NB4 (cell line): Measurements from ENCODE around the gene GNPNAT1.

ENCODE experiments used
- DNase-seq: peaks from one replicate; pipeline ENCODE4 v3.0.0; 2010; ENCODE audit warnings: low read depth
- H3K4me3 ChIP-seq: one replicate; pipeline ENCODE4 v1.5.1; 2011; ENCODE audit warnings: mild to moderate bottlenecking, low read depth, low read length, moderate library complexity
- MYC ChIP-seq: IDR thresholded peaks from 2 replicates; pipeline ENCODE4 v1.6.1; 2011; ENCODE audit warnings: low read depth, low read length
- POLR2A ChIP-seq: IDR thresholded peaks from 2 replicates; pipeline ENCODE4 v1.6.1; 2011; ENCODE audit warnings: mild to moderate bottlenecking; ENCODE audit not compliant: insufficient read length; ENCODE audit errors: extremely low read depth
- TF ChIP-seq, protein P1 (sequence below): IDR thresholded peaks from one replicate; pipeline ENCODE4 v1.5.1; 2012; ENCODE audit warnings: low read depth, low read length
- TF ChIP-seq, protein P2 (sequence below): IDR thresholded peaks from 2 replicates; pipeline ENCODE4 v1.6.1; 2011; ENCODE audit warnings: low read depth, low read length

The GNPNAT1 gene

DNA sequence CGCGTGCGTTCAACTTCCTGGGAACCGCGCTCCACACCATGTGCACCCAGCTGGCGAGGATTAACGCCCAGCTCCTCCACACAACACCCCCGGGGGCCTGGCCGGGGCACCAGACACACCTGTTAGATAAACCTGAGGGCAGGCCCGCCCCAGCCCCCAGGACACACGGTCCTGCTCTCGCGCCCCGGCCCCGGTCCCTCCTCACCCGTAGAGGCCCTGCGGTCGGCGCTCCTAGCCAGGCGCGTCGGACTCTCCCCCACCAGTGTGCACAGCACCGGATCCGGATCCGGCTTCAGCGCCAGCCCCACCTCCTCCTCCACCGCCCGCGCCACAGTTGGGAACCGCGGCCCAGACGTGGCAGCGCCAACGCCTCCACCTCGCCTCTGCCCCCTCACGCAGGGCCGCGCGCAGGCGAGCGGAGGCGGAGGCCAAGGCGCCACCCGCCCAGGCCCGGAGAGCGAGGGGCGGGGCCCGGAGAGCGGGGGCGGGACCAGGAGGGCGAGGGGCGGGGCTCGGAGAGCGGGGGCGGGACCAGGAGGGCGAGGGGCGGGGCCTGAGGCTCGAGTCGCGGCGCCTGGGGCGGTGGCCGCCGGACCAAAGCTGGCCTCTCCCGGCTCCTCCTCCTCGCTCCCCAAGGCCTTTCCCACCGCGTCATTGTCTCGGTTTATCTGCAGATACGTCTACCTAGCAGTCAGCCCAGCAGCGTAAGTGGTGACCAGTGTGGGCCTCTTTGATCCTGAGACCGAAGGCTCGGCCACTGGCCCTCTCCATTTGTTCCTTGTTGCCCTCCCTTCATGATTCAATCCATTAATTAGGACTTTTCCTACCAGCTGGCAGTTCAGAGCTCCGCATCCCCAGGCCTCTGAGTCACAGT is at the start of gene GNPNAT1:
TSS of gene GNPNAT1 (minus strand) at position 385 of the 874 bp plus-strand sequence. CDS start 6,957 bp downstream, outside the sequence.
- H3K4me3 ChIP-seq: peak within 1 kb of the TSS; percentile 81
- TF ChIP-seq POLR2A: peak; percentile 87
- TF ChIP-seq, protein P1, sequence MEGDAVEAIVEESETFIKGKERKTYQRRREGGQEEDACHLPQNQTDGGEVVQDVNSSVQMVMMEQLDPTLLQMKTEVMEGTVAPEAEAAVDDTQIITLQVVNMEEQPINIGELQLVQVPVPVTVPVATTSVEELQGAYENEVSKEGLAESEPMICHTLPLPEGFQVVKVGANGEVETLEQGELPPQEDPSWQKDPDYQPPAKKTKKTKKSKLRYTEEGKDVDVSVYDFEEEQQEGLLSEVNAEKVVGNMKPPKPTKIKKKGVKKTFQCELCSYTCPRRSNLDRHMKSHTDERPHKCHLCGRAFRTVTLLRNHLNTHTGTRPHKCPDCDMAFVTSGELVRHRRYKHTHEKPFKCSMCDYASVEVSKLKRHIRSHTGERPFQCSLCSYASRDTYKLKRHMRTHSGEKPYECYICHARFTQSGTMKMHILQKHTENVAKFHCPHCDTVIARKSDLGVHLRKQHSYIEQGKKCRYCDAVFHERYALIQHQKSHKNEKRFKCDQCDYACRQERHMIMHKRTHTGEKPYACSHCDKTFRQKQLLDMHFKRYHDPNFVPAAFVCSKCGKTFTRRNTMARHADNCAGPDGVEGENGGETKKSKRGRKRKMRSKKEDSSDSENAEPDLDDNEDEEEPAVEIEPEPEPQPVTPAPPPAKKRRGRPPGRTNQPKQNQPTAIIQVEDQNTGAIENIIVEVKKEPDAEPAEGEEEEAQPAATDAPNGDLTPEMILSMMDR: no peak
- TF ChIP-seq, protein P2, sequence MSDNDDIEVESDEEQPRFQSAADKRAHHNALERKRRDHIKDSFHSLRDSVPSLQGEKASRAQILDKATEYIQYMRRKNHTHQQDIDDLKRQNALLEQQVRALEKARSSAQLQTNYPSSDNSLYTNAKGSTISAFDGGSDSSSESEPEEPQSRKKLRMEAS: peak; percentile 67
- peak; percentile 40 for TF ChIP-seq MYC
- DNase-seq: peak; percentile 94

DNA sequence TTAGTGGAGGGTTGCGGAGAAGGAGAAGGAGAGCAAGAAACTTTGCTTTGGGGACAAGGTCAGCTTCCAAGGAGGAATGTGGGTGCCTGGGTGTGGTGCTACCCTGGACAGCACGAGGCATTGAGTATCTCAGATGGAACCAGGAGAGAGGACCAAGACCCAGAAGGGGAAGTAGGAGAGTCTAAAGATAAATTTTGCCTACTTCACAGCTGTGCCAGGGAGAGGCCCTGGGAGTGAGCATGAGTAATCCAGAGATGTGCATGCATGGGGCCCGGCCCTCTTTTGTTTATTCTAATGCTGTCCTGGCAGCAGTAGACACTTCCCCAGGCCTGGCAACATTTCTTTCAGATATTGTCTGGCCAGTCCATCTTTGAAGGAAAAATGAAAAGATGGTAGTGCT is 49.5 kb upstream of the GNPNAT1 start:
- DNase-seq: peak; percentile 7
- H3K4me3 ChIP-seq: no peak overlapping the region
- TF ChIP-seq, protein P2: no peak

DNA sequence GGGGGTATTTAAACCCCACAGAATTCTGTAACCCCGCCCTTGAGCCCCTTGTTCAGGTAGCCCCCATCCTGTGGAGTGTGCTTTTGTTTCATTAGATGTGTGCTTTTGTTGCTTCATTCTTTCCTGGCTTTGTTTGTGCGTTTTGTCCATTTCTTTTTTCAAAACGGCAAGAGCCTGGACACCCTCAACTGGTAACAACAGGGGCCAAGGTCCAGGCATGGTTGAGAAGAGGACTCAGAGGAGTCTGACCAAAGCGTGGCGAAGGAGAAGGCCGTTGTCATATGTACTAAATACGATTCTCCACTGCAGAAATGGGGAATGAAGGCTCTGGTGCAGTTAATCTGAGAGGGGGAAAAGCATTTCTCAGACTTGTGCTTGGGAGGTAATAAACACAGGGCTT is 46.0 kb upstream of the GNPNAT1 start:
- no peak for DNase-seq
- H3K4me3 ChIP-seq: no peak overlapping the region
- TF ChIP-seq, protein P1: no peak
- TF ChIP-seq, protein P2: no peak
- TF ChIP-seq POLR2A (no peak), MYC (no peak)

DNA sequence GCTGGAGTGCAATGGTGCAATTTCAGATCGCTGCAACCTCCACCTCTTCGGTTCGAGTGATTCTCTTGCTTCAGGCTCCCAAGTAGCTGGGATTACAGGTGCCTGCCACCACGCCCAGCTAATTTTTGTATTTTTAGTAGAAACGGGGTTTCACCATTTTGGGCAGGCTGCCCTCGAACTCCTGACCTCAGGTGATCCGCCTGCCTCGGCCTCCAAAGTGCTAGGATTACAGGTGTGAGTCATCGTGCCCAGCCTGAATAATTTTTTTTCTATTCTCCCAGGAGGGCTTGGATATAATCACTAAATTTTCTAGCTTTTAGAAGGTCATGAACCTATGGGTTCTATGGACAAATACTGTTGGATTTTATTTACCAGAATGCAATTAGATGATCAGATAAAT is 44.7 kb upstream of the GNPNAT1 start:
- no peak for TF ChIP-seq POLR2A

DNA sequence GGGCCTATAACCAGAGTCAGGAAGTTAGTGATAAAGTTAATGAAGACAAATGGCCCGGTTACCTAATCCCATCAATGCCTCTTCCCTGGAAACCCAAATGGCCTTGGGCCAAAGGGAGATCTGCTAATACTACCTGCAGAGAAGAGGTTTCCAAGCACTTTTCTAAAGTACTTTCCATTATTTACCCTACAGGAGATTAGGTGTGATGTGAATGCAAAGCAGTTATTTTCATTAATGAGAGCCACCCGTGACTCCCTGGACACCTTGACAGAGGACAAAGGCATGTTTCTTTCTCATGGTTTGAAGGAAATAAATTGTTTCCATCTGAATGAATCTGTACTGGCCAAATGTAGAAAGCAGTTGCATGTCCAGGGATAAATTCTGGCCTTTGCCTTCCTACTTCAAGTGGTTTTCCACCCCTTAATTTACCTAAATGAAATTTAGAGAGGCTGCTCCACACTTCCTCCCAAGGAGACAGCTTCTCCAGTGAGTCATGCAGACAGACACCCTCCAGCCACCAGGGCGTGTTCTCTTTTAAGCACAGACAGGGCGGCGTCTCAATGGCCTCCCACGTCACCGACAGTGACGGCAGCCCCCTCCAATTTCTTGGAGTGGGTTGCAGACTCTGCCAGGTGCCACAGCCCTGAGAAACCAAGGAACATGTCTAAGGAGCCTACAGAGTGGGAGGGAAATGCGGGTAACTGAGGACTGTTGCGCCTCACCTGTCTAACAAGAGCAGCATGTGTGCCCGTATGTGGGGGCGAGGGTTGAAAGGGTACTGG is 43.9 kb upstream of the GNPNAT1 start:
- TF ChIP-seq, protein P1: no peak
- no peak for TF ChIP-seq MYC
- TF ChIP-seq, protein P2: no peak
- H3K4me3 ChIP-seq: no peak overlapping the region
- no peak for DNase-seq

More for the DNA sequence above, 44.7 kb upstream of the GNPNAT1 start:
- no peak overlapping the region for H3K4me3 ChIP-seq
- DNase-seq: no peak

DNA sequence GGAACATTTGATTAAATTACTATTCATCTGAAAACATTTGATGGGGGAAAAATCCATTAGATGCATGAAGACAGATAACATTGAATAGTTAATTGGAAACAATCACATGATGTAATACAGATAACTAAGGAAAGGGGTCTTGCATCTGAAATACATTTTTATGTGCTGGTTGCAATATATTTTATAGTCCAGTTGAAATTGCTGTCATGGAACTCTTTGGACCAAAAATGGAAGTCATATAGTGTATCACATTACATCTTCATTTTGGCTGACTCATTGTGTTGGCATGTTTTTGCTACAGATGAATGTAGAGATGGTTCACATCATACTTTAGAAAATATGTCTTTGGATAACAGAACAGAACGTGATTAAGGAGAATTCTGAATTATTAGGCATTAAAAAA is 43.0 kb upstream of the GNPNAT1 start:
- DNase-seq: no peak
- H3K4me3 ChIP-seq: no peak overlapping the region
- TF ChIP-seq, protein P2: no peak
- TF ChIP-seq MYC (no peak), POLR2A (no peak)
- TF ChIP-seq, protein P1: no peak

DNA sequence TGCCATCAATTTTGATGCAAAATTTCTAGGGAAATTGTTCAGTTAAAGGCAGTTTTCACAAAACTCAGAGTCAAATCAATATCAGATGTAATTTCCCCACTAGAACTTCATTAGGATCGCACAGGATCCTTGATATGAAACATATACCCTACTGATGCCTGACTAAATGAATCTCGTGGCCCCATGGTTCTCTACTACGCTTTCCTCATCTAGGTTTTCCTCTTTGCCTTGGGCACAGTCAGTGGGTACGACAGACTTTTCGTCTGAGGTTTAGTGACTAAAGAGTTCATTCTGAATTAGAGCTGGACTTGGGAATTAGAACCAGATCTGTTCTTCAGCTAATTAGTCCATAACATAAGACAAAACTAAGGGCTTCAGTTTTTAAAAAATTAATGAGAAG is 42.5 kb upstream of the GNPNAT1 start:
- TF ChIP-seq, protein P2: no peak
- no peak for TF ChIP-seq POLR2A
- TF ChIP-seq, protein P1: no peak
- TF ChIP-seq MYC: no peak
- H3K4me3 ChIP-seq: no peak overlapping the region

More for the DNA sequence above, 42.5 kb upstream of the GNPNAT1 start:
- DNase-seq: no peak
